HG03571 (cell line): ENCODE data around the gene U2AF2.

Experiments used
- ATAC-seq: cut with Tn5 transposase; IDR thresholded peaks from one replicate; pipeline ENCODE4 v1.9.1; 2021; ENCODE audit not compliant: unreplicated experiment

U2AF2 gene

DNA sequence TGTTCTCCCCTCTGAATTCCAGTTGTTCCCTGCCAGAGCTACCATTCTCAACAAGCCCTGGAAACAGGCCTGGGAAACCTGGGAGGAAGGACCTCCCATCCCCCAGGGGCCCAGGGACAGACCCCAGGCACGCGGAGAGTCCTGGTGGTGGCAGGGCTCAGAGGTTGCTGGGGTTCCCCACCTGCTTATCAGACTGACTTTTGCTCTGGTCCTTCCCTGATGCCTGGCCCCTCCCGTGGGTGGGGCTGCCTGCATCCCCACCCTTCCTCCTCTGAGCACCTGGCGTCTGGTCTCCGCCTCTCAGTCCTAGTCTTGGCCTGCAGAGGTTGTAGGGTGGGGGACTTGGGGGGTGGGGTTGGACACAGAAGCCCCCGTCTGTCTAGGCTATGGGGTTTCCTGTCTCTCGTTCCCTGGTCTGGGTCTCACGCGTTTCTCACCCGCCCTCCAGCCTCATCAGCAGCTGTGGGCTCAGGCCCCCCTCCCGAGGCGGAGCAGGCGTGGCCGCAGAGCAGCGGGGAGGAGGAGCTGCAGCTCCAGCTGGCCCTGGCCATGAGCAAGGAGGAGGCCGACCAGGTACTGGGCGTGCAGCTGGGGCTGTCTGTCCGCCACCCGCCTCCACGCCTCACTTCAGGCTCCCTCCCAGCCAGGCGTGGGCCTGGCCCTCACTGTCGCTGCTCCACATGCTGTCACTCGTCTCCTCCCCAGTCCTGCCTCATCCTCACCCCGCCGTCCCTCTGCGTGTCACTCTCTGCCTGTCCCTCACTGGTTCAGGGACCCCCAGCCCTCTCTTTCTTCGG, 33.8 kb downstream of the U2AF2 start:
- no peak for ATAC-seq

DNA sequence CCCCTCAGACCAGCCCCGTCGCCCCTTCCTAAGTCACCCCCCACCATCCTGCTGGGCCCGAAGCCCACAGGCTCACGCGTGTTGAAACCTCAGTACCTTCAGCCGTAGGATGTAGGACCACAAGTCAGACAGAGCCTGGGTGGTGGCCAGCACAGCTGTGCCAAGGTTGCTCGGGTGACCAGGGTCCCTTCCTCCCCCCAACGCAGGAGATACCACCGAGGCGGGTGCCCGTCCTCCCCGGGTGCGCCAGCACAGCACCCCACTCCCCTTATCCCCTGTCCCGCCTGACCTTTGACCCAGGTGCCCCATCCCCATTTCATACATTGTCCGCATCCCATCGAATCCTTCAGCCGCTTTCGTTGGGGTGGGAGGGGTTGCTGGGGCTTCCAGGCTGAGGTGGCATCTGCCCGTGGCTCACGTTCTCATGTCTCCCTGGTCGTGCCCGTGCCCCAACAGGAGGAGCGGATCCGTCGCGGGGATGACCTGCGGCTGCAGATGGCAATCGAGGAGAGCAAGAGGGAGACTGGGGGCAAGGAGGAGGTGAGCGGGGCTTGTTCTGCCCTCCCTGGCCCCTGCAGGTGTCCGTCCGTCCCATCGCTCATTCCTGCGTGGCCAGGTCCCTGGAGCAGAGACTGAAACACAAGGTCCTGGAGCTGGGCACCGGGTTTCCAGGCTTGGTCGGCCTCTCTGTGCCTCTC, 34.7 kb downstream of the U2AF2 start:
- no peak for ATAC-seq

DNA sequence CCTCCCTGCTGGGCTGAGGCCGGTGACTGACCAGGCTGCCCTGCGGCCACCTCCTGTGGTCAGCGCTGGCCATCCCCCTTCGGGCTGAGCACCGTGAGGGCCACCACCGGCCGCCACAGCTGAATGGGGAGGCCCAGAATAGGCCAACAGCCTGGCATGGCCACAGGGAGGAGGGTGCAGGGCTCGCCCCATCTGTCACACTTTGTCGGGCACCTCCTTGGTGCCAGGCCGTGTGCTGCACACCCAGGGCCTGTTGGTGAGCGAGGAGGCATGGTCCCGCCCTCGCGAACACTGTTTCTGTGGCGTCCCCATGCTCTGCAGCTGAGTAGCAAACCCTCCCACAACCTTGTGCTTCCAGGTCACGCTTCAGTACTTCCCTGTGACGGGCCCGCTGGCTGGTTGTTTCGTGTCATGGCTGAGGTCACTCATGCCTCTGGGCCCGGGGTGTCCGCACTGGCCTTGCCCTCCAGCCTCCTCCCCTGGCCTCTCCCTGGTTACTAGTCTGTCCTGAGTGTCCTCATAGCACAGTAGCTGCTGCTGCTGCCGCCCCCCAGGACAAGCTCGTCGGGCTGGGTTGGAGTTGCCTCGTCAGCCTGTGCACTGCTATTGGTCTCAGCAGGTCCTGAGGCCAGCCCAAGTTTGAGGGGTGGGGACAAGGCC, 35.4 kb downstream of the U2AF2 start:
- ATAC-seq, result no peak

DNA sequence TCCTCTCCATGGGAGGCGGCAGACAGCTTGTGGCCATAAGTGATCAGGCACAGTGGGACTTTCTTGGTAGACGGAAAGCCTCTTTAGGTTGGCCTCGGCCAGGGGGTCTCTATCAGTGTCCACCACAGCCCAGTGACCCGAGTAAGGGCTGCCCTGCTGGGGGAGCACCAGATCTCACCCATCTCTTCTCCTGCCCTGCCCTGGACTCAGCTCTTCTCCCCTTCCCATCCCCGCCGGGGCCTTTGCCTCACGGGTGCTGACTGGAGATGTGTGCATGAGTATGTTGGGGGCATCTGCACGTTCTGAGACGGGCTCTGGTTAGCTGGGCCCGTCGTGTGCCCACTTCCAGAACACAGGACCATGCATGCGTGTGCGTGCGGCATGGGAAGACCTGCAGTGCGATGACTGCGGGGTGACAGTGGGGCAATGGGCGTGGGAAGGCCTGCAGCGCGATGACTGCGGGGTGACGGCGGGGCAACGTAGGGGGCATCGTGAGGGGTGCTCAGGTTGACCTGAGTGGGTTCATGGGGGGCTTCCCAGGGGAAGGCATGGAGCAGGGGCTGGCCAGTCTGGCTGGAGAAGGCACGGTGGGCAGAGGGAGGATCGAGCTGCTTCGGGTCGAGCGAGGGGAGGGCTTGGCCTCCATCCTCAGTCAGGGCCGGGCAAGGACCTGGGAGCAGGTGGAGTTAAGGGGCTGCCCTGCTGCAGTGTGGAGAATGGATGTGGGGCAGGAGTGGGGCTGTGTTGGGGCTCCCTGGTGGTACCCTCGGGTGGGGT, 36.1 kb downstream of the U2AF2 start:
- no peak for ATAC-seq

DNA sequence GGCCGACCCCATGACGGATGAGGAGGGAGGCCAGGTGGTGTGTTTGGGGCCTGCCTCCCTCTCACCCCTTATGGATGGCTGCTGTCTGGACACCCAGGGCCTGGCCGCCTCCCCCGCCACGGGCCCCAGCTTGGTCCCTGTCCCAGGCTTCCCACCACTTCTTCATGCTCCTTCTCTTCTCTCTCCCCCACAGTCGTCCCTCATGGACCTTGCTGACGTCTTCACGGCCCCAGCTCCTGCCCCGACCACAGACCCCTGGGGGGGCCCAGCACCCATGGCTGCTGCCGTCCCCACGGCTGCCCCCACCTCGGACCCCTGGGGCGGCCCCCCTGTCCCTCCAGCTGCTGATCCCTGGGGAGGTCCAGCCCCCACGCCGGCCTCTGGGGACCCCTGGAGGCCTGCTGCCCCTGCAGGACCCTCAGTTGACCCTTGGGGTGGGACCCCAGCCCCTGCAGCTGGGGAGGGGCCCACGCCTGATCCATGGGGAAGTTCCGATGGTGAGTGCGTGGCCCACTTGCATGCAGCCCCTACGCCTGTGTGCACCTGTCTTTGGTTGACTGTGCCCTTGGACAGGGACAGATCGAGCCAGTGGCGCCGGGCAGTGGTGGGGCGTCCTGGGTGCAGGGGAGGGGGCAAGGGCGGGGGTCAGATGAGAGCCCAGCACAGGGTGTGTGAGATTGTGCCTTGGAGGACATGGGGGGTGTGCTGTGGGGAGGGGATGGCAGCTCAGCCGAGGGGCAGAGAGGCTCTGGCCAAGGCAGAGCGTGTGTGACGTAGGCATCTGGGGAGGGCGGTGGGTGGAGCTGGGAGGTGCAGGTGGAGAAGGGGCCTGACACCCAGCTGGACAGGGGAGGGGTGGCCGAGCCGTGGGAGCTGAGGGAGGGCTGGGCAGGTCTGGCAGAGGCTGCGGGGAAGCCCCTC, 37.0 kb downstream of the U2AF2 start:
- no peak for ATAC-seq

DNA sequence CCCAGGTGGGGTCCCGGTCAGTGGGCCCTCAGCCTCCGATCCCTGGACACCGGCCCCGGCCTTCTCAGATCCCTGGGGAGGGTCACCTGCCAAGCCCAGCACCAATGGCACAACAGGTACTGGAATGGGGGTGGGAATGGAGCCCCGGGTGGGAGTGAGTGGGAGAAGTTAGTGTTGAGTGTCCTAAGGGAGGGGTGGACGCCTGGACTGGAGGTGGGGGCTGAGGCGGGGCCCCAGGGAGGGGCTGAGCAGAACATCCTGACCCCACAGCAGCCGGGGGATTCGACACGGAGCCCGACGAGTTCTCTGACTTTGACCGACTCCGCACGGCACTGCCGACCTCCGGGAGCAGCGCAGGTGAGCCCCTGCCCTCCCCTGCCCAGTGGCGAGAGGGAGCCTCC, 37.8 kb downstream of the U2AF2 start:
- no peak for ATAC-seq

DNA sequence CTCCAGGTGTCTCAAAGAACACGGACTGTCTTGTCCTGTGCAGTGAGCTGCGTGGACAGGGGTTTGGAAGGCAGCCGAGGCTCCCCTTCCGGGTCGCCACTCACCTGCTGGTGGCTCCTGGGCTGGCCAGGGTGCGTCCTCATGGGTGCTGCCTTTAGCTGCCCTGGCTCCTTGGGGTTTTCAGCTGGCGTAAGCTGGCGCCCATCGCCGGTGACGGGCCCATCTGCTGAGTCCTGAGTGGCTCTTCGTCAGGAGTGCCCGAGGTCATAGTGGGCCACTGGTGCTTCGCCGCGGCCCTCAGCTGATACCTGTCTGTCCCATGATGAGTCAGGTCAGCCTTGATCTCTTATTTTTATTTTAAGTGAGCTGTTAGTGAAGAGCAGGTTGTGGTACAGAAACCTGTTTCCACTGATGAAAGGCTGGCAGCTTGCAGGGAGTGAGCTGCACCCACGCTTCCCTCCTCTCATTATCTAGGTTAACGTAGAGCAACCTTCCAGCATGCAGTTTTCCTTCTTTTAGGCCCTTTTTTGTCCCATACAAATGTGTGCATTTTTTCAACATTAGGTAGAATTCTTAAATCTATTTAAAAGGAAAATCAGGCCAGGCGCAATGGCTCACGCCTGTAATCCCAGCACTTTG, 38.6 kb downstream of the U2AF2 start:
- no peak for ATAC-seq

DNA sequence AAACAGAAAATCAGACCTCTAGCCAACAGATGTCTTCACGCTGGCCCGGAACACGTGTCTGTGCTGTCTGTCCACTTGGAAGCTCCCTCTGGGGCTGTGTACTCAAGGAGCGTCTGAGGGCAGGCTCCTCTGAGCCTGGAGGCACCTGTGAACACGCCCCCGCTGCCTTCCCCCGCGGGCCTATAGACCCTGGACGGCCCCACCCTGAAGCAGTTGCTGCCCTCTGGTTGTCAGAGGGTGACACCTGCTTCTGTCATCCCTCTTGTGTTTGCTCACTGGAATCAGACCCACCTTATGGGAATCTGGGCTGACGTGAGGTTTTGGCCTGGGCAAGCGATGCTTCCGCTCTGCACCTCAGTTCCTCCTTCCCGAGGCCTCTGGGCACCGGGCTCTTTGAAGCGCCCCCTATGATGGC, 39.4 kb downstream of the U2AF2 start:
- ATAC-seq, result no peak

DNA sequence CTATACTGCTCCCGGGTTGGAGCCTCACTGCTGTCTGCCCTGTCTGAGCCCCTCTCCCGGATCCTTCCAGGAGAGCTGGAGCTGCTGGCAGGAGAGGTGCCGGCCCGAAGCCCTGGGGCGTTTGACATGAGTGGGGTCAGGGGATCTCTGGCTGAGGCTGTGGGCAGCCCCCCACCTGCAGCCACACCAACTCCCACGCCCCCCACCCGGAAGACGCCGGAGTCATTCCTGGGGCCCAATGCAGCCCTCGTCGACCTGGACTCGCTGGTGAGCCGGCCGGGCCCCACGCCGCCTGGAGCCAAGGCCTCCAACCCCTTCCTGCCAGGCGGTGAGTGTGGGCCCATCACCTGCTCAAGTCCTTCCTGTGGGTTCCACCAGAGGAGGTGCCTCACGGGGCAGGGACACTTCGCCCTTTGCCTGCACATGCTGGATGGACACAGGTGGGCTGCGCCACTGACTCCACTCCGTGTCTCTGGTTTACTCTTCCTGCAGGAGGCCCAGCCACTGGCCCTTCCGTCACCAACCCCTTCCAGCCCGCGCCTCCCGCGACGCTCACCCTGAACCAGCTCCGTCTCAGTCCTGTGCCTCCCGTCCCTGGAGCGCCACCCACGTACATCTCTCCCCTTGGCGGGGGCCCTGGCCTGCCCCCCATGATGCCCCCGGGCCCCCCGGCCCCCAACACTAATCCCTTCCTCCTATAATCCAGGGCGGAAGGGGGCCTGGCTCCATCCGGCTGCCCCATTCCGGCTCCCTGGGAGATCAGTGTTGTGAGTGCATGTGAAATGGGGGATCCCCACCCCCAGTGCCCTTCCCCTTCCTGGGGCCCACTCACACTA, 40.0 kb downstream of the U2AF2 start:
- ATAC-seq, result no peak

DNA sequence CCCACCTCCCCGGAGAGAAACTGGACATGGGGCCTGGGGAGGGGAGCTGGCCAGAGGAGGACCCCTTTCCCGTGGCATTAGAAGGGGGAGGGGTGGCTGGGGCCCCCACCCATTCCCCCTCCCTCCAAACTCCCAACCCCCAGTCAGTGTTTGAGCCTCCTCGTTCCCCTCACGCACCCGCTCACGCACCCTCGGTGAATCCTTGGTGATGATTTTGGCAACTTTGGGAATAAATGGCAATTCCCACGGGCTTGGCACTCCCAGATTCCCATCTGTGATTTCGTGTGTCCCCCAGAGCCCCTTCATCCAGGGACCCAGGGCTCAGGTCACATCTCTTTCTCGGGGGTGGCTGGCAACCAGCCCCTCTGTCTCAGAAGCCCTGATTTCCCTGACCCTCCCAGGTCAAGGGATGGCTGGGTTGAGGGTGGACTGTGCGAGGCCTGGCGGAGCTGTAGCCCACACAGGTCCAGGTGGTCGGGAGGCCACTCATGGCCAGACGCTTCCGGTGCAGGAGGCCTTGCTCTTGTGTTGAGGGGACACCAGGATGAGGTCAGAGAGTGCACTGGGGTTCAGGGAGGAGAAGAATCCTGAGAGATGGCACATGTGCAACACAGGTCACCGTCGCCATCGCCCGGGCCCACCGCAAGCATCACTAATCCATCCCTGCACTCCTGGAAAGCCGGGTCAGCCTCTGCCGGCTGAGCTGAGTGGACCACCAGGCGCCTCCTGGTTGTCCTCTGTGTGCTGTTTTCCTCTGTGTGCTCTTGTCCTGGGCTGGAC, 40.9 kb downstream of the U2AF2 start:
- no peak for ATAC-seq

DNA sequence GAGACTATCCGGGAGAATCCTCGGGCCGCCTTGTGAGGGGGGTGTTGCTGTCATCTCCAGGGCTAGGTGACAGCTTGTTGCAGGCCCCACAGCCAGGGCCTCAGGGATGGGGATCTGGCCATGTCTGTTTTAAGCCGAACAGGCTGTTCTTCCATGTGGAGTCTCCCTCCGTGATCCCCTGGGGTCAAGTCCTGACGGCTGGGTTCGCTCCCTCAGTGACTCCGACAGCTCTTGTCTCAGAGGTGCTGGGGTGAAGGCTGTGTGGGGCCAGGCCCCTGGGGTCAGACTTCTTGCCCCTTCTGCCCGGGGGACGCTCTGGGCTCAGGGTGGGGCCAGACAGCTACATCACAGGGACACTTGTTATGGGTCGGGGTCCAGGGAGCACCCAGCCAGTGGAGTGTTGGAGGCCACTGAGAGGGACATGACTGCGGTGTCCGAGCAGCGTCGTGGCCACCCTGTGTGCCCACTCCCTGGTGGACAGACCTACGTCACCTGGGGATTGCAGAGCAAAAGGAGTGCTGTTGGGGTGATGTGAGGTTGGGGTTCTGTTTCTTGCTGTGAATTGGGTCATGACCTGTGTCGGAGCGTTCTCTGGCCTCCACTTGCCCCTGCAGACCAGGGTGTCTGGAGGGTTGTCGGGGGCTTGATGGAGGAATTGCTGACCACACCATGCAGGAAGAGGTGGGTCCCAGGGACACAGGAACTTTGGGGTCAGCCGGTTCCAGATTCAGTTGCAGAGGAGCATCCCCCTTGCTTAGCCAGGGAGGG, 41.6 kb downstream of the U2AF2 start:
- no peak for ATAC-seq

DNA sequence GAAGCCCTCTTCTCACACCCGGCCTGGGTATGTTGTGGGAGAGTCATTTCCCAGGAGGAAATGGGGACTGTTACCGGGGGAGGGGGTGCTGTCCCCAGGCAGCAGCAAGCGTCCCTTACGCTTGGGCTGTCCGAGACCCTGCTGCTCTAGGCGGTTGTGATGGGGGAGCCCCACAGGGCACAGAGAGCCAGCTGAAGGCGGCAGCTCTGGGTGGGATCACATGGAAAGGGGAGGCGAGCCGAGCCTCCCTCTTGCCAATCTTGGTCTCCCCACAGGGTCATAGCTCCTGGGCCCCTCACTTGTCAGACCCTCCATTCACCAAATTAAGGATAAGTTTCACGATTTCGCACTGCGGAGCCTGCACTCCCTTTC, 42.2 kb downstream of the U2AF2 start:
- ATAC-seq, result no peak

DNA sequence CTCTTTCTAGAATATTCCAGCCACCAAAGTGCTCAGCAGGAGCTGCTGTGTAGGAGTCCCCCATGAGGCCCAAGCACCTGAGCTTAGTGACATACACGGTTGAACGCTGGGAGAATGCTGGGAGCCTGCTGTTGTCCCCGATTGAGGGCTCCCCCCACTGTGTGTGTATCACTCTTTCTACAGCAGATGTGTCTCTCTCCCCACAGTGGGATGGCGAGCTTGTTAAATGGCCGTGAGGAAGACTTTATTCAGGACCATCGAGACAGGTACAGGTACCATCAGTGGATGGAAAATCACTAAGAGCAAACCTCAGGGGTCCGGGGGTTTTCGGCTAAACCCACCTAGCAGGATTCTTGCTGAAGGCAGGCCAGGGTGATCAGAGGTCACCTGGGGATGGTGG, 42.9 kb downstream of the U2AF2 start:
- no peak for ATAC-seq

DNA sequence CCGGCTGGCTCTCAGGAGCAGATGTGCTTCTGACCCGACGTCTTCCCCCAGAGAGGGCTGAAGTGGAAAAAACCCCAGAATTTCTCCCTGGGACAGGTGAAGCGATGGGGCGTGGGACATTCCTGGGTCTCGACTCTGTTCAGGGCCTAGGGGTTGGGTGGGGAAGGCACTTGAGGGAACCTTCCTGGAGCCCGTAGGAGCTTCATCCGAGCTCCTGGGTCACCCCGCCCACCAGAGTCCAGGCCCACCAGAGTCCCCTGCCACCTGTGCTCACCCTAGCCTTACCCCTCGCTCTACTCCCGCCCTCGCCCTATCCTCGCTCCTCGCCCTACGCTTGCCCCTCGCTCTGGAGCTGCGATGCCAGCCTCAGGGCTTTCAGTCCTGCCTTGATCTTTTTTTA, 43.4 kb downstream of the U2AF2 start:
- ATAC-seq, result no peak

DNA sequence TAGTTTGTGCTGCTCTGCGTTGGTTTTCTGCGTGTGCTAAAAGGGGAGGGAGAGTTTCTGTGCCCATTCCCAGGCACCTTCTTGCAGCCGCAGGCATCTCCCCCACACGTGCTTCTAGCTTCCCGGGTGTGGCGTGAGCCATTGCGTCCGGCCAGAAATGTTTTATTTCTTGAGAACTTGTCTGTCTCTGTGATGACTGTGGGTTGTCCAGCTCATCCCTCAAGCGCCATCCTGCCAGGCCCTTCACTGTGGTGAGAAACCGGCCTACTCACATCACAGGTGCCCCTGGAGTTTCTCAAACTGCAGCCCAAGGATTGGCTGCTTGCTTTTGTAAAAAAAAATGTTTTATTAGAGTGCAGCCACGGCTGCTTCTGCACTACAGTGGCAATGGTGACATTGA, 44.4 kb downstream of the U2AF2 start:
- ATAC-seq, result no peak

DNA sequence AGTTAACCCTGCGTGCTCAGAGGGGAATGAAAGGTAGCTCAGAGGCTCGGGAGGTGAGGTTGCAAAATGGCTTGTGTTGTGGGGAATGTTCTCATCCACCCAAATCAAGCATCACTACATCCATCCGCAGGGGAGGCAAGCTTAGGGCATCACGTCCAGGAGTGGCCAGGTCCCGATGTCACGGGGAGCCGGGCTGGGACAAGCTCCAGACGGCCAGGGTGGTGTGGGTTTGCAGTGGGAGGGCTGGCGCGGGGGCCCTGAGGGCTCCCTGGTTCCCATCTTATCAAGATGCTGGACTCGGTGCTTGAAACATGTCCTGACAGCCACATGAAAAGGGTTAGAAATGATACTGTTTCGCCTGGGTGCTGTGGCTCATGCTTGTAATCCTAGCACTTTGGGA, 46.0 kb downstream of the U2AF2 start:
- no peak for ATAC-seq

DNA sequence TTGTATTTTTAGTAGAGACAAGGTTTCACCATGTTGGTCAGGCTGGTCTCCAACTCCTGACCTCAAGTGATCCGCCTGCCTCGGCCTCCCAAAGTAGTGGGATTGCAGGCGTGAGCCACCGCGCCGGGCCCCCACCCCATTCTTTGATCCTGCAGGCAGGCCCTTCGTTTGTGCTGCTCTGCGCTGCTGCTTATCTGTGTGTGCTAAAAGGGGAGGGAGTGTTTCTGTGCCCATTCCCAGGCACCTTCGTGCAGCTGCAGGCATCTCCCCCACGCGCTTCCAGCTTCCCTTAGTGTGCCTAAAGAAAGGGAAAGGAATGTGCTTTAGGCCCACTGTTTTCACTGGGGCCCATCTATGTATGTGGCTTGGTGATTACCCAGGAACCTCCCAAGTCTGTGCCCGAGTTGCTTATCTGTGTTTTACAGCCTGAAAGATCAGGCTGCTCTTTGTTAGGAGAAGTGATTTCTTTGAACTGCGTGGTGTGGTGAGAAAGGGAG, 47.3 kb downstream of the U2AF2 start:
- ATAC-seq, result no peak
